A673 (cell line): ENCODE results near the gene RGS7. TPM values are rescaled to one million over a fixed set of nuclear protein-coding genes. Genes with fewer than 3 reads are reported as not detected.

Experiments used
- BruUV-seq: library from RNA; stranded (reverse); fragments of 400-500 nt; replicated peaks from 2 replicates; lab custom pipeline; 2021; lab: Mats Ljungman, UMichigan
- CTCF ChIA-PET: fragments of 300-600 bp; sonication (Branson Sonifier 250); formaldehyde crosslinking; loops from one replicate; lab custom pipeline; 2022; ENCODE audit warnings: antibody characterized with exemption; lab: Charles Lee
- POLR2A ChIA-PET: fragments of 300-600 bp; sonication (Branson Sonifier 250); formaldehyde crosslinking; loops from one replicate; lab custom pipeline; 2022; ENCODE audit warnings: antibody characterized with exemption; ENCODE audit not compliant: low non-redundant PET; lab: Charles Lee
- DNase-seq: peaks from one replicate; pipeline ENCODE4 v3.0.0-alpha.2; 2015; ENCODE audit warnings: low spot score
- H3K27ac ChIP-seq: fragments of 200-600 bp; sonication (generic); 2 replicates; pipeline ENCODE4 v1.5.1; 2016; ENCODE audit warnings: mixed run types, low read depth, mild to moderate bottlenecking, mixed read lengths, antibody characterized with exemption, low read length; ENCODE audit not compliant: poor library complexity, severe bottlenecking
- H3K27me3 ChIP-seq: fragments of 200-600 bp; sonication (generic); replicated peaks from 2 replicates; pipeline ENCODE4 v1.6.1; 2017; ENCODE audit warnings: mixed run types, low read depth, mild to moderate bottlenecking, mixed read lengths, antibody characterized with exemption, low read length; ENCODE audit not compliant: insufficient read depth, poor library complexity
- H3K36me3 ChIP-seq: fragments of 200-600 bp; sonication (generic); 2 replicates; pipeline ENCODE4 v1.6.1; 2016; ENCODE audit warnings: mixed run types, mild to moderate bottlenecking, mixed read lengths, antibody characterized with exemption, low read length; ENCODE audit not compliant: insufficient read depth, poor library complexity, severe bottlenecking
- H3K4me1 ChIP-seq: fragments of 200-600 bp; sonication (generic); 2 replicates; pipeline ENCODE4 v1.6.1; 2017; ENCODE audit warnings: mixed run types, mild to moderate bottlenecking, mixed read lengths, antibody characterized with exemption, low read length; ENCODE audit not compliant: insufficient read depth, poor library complexity, severe bottlenecking
- H3K4me3 ChIP-seq: fragments of 200-600 bp; sonication (generic); 2 replicates; pipeline ENCODE4 v1.5.1; 2016; ENCODE audit warnings: low read depth, mixed run types, mild to moderate bottlenecking, mixed read lengths, low read length; ENCODE audit not compliant: poor library complexity, severe bottlenecking
- H3K9me3 ChIP-seq: fragments of 200-600 bp; sonication (generic); 2 replicates; pipeline ENCODE4 v1.6.1; 2016; ENCODE audit warnings: mixed run types, low read depth, mild to moderate bottlenecking, mixed read lengths, antibody characterized with exemption, low read length; ENCODE audit not compliant: poor library complexity, severe bottlenecking
- EZH2 ChIP-seq: fragments of 200-600 bp; sonication (generic); IDR thresholded peaks from 2 replicates; pipeline ENCODE4 v1.6.1; 2017; ENCODE audit warnings: borderline replicate concordance, low read depth, mild to moderate bottlenecking, mixed read lengths, antibody characterized with exemption, low read length; ENCODE audit not compliant: poor library complexity, severe bottlenecking
- intact Hi-C: fragments of 100-400 bp; cut with micrococcal nuclease; formaldehyde crosslinking; loops from one replicate; pipeline ENCODE4 v1.10.0; 2022; ENCODE audit not compliant: unreplicated experiment
- total RNA-seq: library from RNA; stranded (reverse); gene quantifications from 2 replicates; pipeline ENCODE4 v1.2.3, GENCODE V29; 2021
- TF ChIP-seq, protein P1 (sequence below): fragments of 300-800, 200-600 bp; sonication (generic); conservative IDR thresholded peaks from 2 replicates; pipeline ENCODE4 v1.5.1; 2017; ENCODE audit warnings: low read depth, mild to moderate bottlenecking, antibody characterized with exemption, low read length, moderate library complexity, mixed read lengths

Gene RGS7
- total RNA-seq, 1 experiment from 2014 or later, result not detected

DNA sequence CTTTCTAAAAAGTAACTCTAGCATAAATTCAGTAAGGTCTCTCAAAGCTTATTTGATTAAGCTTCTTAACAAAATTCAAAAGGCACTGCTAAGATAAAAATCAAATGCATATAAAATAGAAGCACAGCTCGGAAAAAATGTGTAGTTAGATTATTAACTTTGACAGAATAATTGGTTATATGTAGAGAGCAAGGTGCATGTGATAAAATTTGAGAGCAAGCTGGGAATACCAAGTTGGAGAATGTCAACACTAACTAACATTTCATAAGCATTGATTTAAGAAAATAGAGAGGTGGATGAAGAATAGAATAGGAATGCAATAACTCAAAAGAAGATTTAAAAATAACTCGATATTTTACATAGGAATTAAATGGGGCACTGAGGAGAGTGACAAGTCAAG lies 540.5 kb downstream of the RGS7 start:
- POLR2A ChIA-PET, result no interaction called here

DNA sequence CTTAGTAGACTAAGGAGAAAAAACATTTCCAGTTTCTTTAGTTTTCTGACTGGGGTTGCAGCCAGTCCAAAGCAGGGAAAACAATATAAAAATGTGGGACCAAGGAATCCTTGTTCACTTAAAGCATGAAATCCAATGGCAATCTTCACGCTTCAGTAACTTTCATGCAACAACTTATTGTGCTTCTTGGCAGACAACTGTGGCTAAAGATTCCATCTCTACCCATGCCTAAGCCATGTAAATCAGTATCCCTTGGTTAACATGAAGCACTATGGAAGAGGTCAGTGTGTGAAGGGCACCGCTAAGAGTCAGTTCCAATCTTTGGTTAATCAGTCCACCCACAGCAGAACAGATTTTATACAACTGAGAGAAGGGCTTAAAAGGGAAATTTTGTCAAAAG lies 543.3 kb downstream of the RGS7 start:
- TF ChIP-seq, protein P1, sequence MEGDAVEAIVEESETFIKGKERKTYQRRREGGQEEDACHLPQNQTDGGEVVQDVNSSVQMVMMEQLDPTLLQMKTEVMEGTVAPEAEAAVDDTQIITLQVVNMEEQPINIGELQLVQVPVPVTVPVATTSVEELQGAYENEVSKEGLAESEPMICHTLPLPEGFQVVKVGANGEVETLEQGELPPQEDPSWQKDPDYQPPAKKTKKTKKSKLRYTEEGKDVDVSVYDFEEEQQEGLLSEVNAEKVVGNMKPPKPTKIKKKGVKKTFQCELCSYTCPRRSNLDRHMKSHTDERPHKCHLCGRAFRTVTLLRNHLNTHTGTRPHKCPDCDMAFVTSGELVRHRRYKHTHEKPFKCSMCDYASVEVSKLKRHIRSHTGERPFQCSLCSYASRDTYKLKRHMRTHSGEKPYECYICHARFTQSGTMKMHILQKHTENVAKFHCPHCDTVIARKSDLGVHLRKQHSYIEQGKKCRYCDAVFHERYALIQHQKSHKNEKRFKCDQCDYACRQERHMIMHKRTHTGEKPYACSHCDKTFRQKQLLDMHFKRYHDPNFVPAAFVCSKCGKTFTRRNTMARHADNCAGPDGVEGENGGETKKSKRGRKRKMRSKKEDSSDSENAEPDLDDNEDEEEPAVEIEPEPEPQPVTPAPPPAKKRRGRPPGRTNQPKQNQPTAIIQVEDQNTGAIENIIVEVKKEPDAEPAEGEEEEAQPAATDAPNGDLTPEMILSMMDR, result no peak
- no peak for TF ChIP-seq EZH2
- Histone ChIP-seq H3K27ac (no peak overlapping the region), H3K4me1 (no peaks in the 10 kb centered on the region), H3K4me3 (no peak overlapping the region), H3K9me3 (no peaks in the 10 kb centered on the region), H3K27me3 (no peaks in the 10 kb centered on the region), H3K36me3 (no peaks in the 10 kb centered on the region)
- BruUV-seq, result no TSS peak
- POLR2A ChIA-PET, result no interaction called here
- DNase-seq, result no peak
- CTCF ChIA-PET, result no interaction called here
- intact Hi-C loops, result no loop called here

More for the DNA sequence above, 540.5 kb downstream of the RGS7 start:
- intact Hi-C loops, result no loop called here
- no peak for TF ChIP-seq EZH2
- TF ChIP-seq, protein P1, result no peak
- Histone ChIP-seq H3K27me3 (no peaks in the 10 kb centered on the region), H3K9me3 (no peaks in the 10 kb centered on the region), H3K27ac (no peak overlapping the region), H3K36me3 (no peaks in the 10 kb centered on the region), H3K4me3 (no peak overlapping the region), H3K4me1 (no peaks in the 10 kb centered on the region)
- no peak for DNase-seq
- CTCF ChIA-PET, result no interaction called here
- BruUV-seq, result no TSS peak

DNA sequence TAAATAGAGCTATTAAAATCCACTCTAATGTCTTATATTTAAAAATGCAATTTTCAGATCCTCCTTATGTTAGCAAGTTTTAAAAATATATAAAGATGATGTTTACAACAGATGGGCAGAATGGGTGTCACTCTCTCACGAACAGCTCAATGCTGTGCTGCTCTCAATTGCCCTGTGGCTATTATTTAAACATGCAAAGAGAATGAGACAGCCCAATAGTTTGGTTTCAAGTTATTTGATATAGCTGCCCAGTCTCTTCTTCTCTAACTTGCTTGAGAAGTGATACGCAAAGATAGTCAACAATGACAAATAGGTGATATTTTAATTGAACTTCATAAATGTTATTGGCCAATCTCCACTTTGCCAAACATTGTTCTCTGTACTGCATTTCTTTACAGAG lies 545.7 kb downstream of the RGS7 start:
- ChIA-PET POLR2A (no interaction called here), CTCF (no interaction called here)
- no peaks in the 10 kb centered on the region for H3K27me3 ChIP-seq
- DNase-seq, result no peak
- BruUV-seq, result no TSS peak
- H3K4me3 ChIP-seq, result no peak overlapping the region
- H3K9me3 ChIP-seq, result no peaks in the 10 kb centered on the region
- H3K4me1 ChIP-seq, result no peaks in the 10 kb centered on the region
- H3K27ac ChIP-seq, result no peak overlapping the region
- intact Hi-C loops, result no loop called here
- TF ChIP-seq EZH2, result no peak
- TF ChIP-seq, protein P1, result no peak
- H3K36me3 ChIP-seq, result no peaks in the 10 kb centered on the region
